Frontal cortex (tissue), 4 donors: ENCODE data around the gene IGSF6. TPM values are rescaled to one million over a fixed set of nuclear protein-coding genes. Genes with fewer than 3 reads are reported as not detected.
"Not testable (repeated sequence)": the region's sequence is repeated elsewhere in the genome, so short reads cannot be mapped to it uniquely, and the experiment has no call there.

Experiments
- DNase-seq, 2 donors: peaks; one replicate each; pipeline ENCODE4 v3.0.0; 2012; ENCODE audit warnings: low spot score in 2 of 2
- FAIRE-seq: peaks from 2 replicates; lab custom pipeline; 2012; peaks lifted over from hg19 to GRCh38; lab: Jason Lieb, UNC
- total RNA-seq: library from RNA; depleted of rRNA; stranded (reverse); fragments of >200 nt; gene quantifications from one replicate; pipeline ENCODE4 v1.2.3, GENCODE V29; 2014
- donor health status: control.
- donor health status: control.
- donor health status: control.

The IGSF6 gene, protein sequence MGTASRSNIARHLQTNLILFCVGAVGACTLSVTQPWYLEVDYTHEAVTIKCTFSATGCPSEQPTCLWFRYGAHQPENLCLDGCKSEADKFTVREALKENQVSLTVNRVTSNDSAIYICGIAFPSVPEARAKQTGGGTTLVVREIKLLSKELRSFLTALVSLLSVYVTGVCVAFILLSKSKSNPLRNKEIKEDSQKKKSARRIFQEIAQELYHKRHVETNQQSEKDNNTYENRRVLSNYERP
- total RNA-seq = 2.9 TPM

DNA sequence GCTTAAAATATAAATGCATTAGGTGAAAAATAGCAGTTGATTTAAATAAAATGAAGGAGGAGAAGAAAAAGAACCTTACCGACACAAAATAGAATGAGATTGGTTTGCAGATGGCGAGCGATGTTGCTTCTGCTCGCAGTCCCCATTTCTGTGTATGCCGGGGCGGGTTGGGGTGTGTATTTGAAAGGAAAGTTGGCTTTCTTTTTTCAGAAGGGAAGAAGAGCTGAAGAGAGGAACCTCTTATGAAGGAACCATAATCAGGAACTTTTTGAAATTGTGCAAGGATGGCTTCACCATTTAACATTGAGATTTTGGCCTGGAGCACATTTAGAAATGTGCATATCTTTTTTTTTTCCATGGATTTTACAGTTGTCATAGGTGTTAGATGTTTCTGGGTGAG is at the start of gene IGSF6:
Gene IGSF6, minus strand, starts transcription at position 156 of the 400 bp plus-strand sequence. Its CDS starts 10 bp downstream, at position 146.
- FAIRE-seq = no peak
- no peak for DNase-seq

DNA sequence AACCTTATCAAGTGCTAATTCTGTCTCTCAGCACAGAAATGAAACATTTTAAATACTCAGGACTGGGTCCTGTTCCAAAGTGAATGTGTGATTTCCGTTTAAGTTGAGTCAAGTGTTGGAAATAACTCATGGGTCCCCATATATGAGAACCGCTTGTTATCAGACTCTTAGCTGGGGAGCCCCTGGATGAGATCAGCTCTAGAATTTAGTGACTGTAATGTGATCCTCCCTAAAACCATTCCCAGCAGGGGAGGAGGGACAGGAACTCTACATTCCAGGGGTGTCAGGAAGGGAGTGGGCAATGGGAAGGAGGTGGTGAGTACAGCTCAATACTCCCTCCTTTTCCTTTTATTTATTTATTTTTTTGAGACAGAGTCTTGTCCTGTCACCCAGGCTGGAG is 48.9 kb upstream of the IGSF6 start:
- DNase-seq = no peak

DNA sequence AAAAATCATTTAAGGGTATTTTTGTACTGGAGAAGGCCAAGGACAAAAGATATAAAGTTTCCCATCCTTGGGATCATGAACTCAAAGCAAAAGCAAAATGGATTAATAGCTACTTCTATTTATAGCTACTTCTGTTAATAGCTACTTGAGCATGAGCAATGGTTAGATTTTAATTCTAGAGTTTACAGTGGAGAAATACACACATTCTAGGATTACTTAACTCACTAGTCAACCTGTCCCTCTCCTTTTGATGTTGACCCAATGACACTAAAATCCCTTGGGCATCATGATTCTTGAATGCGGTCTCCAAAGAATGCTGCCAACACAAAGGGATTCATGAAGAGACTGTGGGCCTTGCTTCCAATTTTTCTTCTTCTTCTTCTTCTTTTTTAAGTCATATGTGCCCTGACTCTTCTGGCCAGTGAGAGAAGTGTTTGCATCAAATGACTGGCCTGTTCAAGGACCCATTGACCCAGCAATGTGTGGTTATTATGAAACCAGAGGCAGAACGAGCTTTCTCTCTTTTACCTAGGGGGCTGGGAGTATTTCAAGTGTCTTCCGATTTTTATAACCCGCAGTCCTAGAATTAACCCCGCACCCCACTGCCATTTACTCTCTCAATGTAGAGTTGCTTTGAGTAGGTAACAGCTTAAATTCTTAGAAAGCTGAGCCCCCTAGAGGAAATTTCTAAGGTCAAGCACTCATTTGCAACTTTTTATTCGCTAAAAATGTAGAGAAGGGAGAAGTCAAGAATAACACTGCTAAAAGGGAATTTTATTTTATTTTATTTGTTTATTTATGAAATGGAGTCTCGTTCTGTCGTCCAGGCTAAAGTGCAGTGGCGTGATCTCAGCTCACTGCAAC is 46.0 kb upstream of the IGSF6 start:
- FAIRE-seq (no peak), DNase-seq (no peak)

More for the DNA sequence above, 48.9 kb upstream of the IGSF6 start:
- FAIRE-seq = no peak

DNA sequence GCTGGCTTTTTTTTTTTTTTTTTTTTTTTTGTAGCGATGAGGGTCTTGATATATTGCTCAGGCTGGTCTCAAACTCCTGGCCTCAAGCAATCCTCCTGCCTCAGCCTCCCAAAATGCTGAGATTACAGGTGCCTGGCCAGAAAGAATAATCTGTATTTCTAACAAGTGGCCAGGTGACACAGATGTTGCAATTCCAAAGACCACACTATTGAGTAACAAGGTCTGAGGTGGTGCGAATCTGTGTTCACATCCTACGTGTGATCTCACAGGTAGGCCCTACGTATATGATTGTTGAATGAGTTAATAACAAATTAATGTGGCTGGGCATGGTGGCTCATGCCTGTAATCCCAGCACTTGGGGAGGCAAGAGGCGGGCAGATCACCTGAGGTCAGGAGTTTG is 44.6 kb upstream of the IGSF6 start:
- no peak for FAIRE-seq
- no peak for DNase-seq

DNA sequence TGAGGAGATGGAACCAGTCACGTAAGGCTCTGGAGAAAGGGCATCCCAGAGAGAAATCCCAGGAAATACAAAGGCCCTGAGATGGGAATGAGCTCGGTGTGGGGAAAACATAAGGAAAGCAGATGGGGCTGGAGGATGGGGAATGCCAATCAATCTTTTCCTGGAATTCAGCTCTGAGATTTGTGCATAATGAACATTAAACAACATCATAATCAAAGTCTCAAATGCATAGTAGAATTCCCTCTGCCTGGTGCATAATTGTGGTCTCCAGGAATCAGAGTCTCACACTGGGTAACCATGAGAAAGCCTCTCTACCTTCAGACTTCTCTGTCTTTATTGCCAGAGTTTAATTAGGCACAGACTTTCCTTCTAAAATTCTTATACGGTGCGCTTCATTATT is 42.2 kb upstream of the IGSF6 start:
- FAIRE-seq (no peak), DNase-seq (no peak)

DNA sequence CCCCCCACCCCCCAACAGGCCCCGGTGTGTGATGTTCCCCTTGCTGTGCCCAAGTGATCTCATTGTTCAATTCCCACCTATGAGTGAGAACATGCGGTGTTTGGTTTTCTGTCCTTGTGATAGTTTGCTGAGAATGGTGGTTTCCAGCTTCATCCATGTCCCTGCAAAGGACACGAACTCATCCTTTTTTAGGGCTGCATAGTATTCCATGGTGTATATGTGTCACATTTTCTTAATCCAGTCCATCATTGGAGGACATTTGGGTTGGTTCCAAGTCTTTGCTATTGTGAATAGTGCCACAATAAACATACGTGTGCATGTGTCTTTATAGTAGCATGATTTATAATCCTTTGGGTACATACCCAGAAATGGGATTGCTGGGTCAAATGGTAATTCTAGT is 38.6 kb upstream of the IGSF6 start:
- FAIRE-seq, DNase-seq: not testable (repeated sequence)

DNA sequence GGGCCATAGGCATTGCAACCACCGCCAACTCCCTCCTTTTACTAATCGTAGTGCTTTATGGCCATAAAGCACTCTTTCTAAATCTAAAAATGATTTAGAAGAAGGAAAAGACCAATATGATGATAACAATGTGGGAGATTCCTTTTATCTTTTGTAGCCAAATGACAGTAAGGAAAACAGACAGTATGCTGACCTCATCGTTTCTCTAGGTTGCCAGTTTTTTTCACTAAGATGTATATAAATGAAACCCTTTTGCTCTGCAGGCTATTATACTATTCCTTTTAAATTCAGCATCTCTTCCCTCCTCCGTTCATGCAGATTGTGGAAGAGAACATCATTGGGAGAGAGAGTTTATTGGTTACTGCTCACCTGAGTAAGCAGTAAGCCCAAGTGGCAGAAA is 36.7 kb upstream of the IGSF6 start:
- no peak for DNase-seq
- no peak for FAIRE-seq

DNA sequence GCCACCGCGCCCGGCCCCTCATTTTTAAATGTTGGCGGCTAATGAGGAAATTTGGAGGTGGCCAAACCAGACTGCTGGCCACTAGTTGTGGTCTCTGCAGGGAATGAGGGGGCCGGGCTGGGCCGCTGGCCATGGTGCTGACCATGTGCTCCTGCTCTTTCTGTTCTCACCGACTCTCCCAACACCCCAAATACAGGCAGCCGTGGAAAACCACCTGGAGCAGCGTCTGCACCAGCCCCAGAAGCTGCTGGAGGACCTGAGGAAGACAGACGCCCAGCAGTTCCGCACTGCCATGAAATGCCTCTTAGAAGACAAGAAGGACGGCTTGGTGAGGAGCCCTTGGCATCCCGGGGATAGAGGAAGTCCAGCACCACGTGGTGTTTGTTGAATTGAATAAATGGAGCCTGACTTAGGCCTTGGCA is 32.6 kb upstream of the IGSF6 start:
- DNase-seq = no peak
- no peak for FAIRE-seq

DNA sequence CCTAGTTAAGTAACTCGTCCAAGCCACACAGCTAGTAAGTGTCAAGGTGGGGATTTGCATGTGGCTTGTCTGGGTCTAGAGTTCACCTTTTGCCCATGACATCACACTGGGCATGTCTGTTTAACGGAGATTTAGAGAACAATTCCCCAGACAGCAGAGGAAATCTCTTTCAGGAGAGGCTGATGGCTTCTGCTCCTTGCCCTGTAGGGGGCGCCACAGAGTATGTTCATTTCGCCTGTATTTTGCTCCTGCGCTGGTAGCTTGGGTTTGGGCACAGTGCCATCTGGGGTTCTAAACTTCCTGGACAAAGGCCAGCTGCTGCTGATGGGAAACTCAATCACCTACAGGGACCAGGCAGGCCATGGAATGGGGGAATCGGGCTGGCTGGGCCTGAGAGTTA is 31.8 kb upstream of the IGSF6 start:
- no peak for DNase-seq
- FAIRE-seq = no peak

DNA sequence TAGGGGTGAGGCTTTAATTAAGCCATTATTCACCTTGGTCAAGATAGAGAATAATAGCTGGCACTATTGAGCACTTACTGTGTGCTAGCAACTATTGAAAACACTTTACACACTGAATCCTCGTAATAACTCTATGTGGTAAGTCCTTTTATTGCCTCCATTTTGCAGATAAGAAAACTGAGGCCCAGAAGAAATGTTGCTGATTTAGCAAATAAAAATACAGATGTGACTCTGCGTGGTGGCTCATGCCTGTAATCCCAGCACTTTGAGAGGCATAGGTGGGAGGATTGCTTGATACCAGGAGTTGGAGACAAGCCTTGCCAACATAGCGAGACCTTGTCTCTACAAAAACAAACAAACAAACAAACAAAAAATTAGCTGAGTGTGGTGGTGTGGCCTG is 30.8 kb upstream of the IGSF6 start:
- no peak for DNase-seq
- FAIRE-seq = no peak

DNA sequence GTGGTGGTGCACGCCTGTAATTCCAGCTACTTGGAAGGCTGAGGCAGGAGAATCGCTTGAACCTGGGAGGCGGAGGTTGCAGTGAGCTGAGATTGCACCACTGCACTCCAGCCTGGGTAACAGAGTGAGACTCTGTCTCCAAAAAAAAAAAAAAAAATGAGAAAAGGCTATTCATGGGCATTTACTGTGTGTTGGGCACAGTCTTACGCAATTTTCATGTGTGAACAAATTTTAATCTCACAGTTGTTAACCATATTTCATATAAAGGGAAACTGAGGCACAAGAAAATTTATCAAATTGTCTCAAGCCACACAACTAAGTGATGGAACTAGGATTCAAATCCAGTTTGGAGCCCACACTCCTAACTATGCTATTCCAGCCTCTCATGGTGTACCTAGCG is 28.3 kb upstream of the IGSF6 start:
- DNase-seq, FAIRE-seq: not testable (repeated sequence)

DNA sequence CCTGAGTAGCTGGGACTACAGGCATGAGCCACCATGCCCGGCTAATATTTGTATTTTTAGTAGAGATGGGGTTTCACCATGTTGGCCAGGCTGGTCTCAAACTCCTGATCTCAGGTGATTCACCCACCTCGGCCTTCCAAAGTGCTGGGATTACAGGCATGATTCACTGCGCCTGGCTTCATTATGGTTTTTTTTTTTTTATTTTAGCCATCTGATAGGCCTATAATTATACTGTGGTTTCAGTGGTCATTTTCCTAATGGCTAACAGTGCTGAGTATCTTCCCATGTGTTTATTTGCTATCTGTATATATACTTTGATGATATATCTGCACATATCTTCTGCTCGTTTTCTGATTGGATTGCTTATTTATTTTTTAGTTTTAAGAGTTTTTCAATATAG is 22.0 kb upstream of the IGSF6 start:
- not testable (repeated sequence) for DNase-seq, FAIRE-seq

DNA sequence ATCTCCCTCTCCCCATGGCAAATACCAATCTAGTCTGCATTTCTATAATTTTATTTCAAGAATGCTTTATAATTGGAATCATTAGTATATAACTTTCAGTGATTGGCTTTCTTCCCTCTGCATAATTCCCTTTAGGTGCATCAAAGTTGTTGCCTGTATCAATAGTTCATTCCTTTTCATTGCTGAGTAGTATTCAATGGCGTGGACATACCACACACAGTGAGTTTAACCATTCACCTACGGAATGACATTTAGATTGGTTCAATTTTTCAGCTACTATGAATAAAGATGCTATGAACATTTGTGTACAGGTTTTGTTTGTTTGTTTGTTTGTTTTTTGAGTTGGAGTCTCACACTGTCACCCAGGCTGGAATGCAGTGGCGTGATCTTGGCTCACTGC is 21.1 kb upstream of the IGSF6 start:
- FAIRE-seq = no peak
- DNase-seq = no peak

DNA sequence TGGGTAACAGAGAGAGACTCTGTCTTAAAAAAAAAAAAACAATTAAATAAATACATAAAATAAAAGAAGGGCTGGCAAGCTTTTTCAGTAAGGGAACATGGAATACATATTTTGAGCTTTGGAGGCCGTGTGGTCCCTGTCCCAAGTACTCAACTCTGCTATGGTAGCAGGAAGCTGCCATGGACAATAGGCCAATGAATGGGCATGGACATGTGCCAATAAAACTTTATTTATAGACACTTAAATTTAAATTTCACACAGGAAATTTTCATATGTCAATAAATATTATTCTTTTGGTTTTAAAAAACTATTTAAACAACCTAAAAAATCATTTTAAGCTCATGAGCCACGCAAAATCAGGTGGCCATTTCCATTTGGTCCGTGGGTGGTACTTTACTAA is 15.2 kb upstream of the IGSF6 start:
- FAIRE-seq = no peak
- no peak for DNase-seq

DNA sequence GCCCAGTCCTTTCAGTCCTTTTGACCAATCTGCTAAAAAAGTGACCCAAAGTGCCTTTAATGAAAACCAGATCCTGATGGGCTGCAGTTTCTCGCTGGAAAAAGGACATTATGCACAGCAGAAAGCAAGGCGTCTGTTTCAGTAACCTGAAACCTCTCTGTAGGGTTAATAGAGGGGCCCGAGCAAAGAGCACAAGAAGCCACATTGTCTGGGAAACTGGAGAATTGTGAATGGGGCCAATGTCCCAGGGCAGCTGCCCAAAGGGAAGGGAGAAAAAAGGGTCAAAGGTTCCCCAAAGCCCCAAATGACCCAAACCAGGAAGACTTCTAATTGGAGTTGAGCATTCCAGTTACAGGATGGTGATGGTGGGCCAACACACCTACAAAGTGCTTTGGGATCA is 14.4 kb upstream of the IGSF6 start:
- FAIRE-seq = no peak
- no peak for DNase-seq

DNA sequence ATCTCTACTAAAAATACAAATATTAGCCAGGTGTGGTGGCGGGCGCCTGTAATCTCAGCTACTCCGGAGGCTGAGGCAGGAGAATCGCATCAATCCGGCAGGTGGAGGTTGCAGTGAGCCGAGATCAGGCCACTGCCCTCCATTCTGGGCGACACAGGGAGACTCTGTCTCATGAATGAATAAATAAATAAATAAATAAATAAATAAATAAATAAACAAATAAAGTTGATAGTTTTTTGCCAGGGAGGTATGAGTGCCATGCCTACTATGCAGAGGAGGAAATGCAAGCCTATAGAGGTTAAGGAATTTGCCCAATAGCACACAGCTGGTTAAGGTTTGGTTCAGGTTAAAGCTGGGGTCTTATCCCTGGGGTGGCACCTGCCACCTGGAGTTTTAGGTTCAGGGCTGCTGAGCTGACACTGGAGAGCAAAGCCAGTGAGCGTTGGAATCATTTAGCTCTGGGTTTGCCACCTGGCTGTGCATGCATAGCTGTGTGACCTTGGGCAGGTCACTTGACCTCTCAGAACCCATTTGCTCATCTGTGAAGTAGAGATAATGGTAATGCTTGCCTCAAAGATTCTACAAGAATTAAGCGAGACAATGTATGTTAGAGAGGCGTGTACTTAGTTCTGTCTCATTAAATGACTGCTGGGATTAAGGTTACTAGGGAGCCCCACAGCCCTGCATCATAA is 12.5 kb upstream of the IGSF6 start:
- DNase-seq (no peak), FAIRE-seq (no peak)

DNA sequence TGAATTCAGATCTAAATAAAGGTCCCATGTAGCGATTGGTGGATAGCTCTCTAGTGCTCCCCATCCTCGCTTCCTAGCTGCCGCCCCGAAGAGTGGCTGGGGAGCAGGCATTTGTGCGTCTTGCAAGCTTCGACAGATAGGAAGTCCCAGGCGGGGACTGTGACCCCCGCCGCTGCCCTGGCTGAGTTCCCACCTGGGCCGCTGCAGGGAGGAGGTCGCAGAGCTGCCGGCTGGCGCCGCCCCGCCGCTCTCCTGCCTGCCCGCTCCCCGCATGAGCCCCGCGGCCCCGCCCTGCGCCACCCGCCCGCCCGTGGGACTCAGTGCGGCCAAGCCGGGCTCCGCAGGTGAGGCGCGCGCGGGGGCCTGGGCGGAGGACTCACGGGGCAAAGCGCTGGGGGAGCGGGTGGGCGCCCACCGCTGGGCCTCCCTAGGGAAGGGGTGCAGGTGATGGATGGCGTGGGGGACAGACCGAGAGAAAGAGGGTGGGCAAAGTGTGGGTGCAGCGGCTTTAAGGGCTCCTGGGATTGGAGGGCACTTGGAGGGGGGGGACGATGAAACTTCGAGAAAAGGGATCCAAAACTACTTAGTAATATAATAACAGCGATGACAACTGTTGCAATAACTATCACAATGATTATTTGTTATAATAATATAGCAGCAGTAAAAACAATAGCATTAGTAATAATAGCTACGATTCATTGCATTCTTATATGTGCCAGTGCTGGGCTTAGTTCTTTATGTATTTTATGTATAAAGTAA is 11.7 kb upstream of the IGSF6 start, which contains the start of gene OTOA:
Gene OTOA, plus strand, starts transcription at position 80 of the 759 bp plus-strand sequence. CDS start 14,547 bp downstream, outside the sequence.
- DNase-seq = peak in 1 of 2 donors; percentile 46
- FAIRE-seq = no peak

DNA sequence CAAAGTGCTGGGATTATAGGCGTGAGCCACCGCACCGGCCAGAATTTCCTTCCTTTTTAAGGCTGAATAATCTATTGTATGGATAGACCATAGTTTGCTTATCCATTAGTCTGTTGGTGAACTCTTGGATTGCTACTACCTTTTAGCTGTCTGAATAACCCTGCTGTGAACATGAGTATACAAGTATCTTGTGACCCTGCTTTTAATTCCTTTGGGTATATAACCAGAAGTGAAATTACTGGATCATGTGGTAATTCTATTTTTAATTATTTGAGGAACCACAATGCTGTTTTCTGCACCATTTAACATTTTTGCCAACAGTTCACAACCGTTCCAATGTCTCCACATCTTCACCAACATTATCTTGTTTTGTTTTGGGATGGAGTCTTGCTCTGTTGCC is 6.7 kb upstream of the IGSF6 start:
- DNase-seq (no peak), FAIRE-seq (no peak)

DNA sequence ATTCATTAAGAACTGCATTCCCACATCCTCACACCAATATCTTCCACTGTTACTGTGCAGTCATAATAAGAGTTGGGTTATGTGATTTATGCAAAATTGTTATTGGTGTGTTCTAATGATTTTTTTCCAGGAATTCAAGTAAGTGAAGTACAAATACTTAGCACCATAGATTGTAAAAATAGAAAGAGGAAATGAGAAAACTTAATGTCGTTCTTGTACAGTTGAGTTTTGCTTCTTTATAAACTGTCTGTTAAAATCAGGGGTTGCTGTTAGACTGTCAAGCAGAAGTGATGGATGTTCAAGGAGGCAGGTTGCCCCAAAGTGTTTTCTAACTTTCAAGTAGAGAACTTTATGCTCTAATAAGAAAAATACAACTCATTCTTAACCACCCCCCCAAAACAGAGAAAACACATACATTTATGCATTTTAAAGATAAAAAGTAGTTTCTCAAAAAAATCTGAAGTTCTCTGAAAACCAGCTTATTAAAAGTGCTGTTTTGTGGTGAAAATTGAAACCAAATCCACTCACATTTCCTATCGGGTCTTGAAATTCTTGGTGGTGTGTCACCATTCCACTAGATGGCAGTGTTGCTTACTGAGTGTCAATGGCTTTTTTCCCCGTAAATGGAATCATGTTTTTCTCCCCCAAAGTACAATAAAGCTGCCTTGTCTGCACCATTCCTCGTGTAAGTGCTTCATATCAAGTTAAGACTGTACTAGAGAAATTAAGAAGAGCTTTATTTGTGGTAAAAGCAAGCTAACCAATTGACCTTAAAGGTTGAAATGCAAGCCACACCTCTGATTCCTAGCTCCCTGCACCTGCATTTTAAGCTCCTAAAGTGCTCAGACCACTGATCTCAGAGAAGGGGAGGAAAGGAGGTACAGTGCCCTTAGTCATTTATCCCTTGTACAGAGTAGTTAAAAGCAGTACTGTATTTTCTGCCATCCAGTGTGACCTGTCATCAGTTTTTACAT is 4.7 kb upstream of the IGSF6 start:
- FAIRE-seq (peak; percentile 73), DNase-seq (peak; percentile 54 to 67)
